Measurements from ENCODE around the gene DHDDS.

GRCh38 chr1:26483980-26484379 is 51.9 kb downstream of the DHDDS start:
- TF ChIP-seq CTCF (IDR thresholded peaks at IDR 0.05; ENCODE audit: insufficient read depth, low read depth, low read length) (no peak), EZH2 (IDR thresholded peaks at IDR 0.05; ENCODE audit: insufficient read depth, low read length) (no peak)

All from astrocyte (in vitro differentiated cells and primary cell).